Cardiac muscle cell (in vitro differentiated cells and primary cell): ENCODE measurements around the gene CCL5. TPM values are rescaled to one million over a fixed set of nuclear protein-coding genes. Genes with fewer than 3 reads are reported as not detected.

ENCODE experiments used
- DNase-seq, 2 donors: peaks; one replicate each; pipeline versions ENCODE4 v3.0.0 to v3.0.0-alpha.2; 2010 to 2017; ENCODE audit warnings: low read depth in 1 of 2, low spot score in 1 of 2
- H3K27ac ChIP-seq: fragments of 200-600 bp; sonication (generic); 2 replicates; pipeline ENCODE4 v1.5.1; 2016
- H3K27me3 ChIP-seq: fragments of 200-600 bp; sonication (generic); 2 replicates; pipeline ENCODE4 v1.6.0; 2016; ENCODE audit warnings: control low read depth
- H3K36me3 ChIP-seq: fragments of 200-600 bp; sonication (generic); 2 replicates; pipeline ENCODE4 v1.5.1; 2016; ENCODE audit warnings: control low read depth
- H3K4me1 ChIP-seq: fragments of 200-600 bp; sonication (generic); 2 replicates; pipeline ENCODE4 v1.8.1; 2017; ENCODE audit warnings: low read depth, mild to moderate bottlenecking, mixed run types
- H3K4me3 ChIP-seq: fragments of 200-600 bp; sonication (generic); 2 replicates; pipeline ENCODE4 v1.5.1; 2016; ENCODE audit warnings: mild to moderate bottlenecking
- H3K9me3 ChIP-seq: fragments of 200-600 bp; sonication (generic); 2 replicates; pipeline ENCODE4 v1.5.1; 2017; ENCODE audit warnings: low read depth, mild to moderate bottlenecking, control low read depth
- polyA plus RNA-seq: library from polyadenylated mRNA; unstranded; fragments of >200 nt; fragmentation: Nextera tagmentation; extraction: Ambion mirVana; gene quantifications from 2 replicates; pipeline ENCODE4 v1.2.1, GENCODE V29; 2016
- total RNA-seq: library from RNA; depleted of rRNA; stranded (reverse); fragments of >200 nt; gene quantifications from 2 replicates; pipeline ENCODE4 v1.2.3, GENCODE V29; 2016
- TF ChIP-seq, protein P1 (sequence below): IDR thresholded peaks from 2 replicates; pipeline ENCODE4 v1.5.1; 2012; ENCODE audit warnings: low read depth, mild to moderate bottlenecking, low read length

Gene CCL5
- total and polyA plus RNA-seq, 2 experiments from 2014 or later = 0.10 TPM; not detected in 1

DNA sequence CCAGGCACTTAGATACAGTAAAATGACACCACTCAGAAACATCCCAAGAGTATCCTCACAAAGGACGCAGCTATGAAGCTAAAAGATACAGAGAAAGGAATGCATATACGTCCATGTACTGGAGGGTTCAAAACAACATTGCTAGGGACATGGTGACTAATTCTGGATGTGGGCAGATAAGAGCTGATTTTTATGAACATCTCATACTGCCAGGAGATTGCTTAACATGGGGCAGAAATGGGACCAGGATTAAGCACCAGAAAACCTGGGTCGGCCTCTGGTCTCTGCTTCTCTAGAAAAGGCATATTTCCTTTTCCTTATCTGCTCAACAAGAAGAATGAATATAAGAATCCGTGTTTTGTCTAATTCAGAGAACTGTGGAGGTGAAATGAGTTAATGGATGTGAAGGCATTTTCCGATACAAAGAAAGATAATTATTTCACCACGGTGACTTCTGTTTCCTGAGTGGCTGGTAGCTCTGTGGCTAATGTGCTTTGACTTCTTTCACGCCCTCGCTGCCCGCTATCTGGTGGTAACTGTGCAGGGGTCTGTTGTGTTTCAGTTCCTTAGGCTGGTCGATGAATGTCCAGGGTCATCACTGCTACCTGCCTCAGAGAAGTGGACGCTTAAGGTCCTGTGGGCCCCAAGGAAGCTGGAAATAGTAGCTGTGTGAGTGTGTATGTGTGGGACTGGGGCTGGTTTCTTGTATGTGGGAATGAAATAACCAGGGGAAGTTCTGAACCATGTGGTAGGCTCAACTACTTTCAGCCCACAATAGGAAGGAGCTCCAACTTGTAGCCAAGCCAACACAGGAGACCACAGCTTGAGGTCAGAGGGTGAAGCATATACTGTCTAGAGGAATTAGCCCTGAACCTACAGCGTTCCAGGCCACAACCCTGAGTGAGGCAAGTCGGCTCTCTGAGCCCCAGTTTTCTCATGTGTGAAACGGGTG lies 15.8 kb upstream of the CCL5 start:
- H3K27ac ChIP-seq = no peak overlapping the region
- H3K36me3 ChIP-seq = no peaks in the 10 kb centered on the region
- H3K9me3 ChIP-seq = no peaks in the 10 kb centered on the region
- TF ChIP-seq, protein P1, sequence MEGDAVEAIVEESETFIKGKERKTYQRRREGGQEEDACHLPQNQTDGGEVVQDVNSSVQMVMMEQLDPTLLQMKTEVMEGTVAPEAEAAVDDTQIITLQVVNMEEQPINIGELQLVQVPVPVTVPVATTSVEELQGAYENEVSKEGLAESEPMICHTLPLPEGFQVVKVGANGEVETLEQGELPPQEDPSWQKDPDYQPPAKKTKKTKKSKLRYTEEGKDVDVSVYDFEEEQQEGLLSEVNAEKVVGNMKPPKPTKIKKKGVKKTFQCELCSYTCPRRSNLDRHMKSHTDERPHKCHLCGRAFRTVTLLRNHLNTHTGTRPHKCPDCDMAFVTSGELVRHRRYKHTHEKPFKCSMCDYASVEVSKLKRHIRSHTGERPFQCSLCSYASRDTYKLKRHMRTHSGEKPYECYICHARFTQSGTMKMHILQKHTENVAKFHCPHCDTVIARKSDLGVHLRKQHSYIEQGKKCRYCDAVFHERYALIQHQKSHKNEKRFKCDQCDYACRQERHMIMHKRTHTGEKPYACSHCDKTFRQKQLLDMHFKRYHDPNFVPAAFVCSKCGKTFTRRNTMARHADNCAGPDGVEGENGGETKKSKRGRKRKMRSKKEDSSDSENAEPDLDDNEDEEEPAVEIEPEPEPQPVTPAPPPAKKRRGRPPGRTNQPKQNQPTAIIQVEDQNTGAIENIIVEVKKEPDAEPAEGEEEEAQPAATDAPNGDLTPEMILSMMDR = no peak
- H3K4me1 ChIP-seq = no peaks in the 10 kb centered on the region
- no peak overlapping the region for H3K4me3 ChIP-seq
- no peaks in the 10 kb centered on the region for H3K27me3 ChIP-seq
- peak in 1 of 2 donors; percentile 94 for DNase-seq

DNA sequence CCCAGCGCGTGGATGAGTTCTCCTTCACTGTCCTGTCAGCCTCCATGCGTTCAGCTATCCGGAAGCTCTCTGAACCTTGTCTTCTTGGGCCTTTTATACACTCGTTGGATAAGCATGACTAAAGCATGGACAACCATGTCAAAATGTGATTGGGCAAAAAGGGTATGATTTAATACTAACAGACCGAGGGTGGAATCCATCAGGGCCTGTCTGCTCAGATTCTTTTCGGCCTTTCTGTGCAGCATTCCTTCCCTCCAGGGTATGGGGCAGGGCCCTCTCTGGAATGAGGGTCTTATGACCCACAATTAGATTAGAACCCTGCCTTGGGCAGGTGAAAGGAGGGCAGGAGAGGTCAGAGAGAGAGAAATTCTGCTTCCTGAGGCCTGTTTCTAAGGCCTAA lies 14.0 kb upstream of the CCL5 start:
- no peak for DNase-seq
- Histone ChIP-seq H3K27me3 (no peaks in the 10 kb centered on the region), H3K4me3 (no peak overlapping the region), H3K27ac (no peak overlapping the region), H3K9me3 (no peaks in the 10 kb centered on the region), H3K36me3 (no peaks in the 10 kb centered on the region), H3K4me1 (peaks cover 7% of the 10 kb centered on the region)
- TF ChIP-seq, protein P1 = no peak

DNA sequence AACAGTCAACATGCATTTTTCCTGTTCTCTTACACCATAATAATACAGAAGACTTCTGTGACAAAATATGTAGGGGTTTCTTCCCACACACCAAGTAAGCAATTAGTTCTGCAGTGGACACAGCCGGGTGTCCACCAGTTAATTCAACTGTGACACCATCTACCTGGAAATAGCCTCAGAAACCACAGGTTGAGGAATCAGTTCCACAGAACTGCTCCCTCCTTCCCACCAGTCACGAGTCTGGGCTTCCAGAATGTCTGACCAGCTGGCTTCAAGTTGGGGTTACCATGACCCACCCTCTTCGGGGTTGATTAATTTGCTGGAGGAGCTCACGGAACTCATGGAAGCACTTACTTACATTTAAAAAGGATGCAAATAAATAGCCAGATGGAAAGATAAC lies 13.6 kb upstream of the CCL5 start:
- Histone ChIP-seq H3K36me3 (no peaks in the 10 kb centered on the region), H3K27ac (no peak overlapping the region), H3K9me3 (no peaks in the 10 kb centered on the region), H3K27me3 (no peaks in the 10 kb centered on the region), H3K4me1 (peaks cover 7% of the 10 kb centered on the region), H3K4me3 (no peak overlapping the region)
- no peak for DNase-seq
- TF ChIP-seq, protein P1 = no peak

DNA sequence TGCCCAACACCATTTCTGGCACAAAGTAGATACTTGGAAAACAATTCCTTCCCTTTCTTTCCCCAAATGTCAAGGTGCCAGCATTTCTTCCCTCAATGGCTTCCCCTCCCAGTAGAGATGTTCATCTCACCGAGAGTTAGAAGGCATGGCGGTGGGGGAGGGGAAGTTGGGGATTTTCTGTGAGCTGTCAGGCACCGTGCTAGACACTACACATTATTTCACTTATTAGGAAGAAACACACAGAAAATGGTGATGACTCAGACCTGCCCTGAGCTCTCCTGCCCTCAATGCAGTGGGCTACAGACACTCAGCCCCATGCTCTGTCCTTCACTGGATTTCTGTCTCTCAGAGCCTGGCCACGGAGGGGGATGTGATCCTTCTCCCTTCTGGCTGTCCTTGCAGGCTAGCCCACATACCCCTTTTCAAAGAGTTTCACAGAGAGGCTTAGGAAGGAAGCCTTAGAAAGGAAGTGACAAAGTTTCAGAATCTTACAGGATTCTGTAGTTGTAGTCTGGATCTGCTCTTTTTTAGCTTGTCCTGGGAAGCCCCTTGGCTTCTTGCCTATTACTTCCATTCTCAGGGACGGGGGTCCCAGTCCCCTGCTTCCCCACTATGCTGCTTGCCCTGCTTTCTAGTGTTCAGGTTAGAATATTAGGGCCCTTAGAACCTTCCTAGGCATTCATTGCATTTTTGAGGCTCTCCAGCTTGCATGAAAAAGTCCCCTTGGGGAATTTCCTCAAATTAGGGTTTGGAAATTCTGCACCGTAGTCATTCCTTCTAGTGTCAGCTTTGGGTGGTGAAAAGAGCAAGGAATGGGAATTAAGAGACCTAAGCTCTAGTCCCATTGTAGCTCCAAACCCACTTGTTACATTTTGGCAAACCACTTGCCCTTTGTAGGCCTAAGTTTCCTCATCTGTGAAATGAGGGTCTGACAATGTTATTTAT lies 12.2 kb upstream of the CCL5 start:
- Histone ChIP-seq H3K27me3 (no peaks in the 10 kb centered on the region), H3K9me3 (no peaks in the 10 kb centered on the region), H3K4me1 (peaks cover 7% of the 10 kb centered on the region), H3K36me3 (no peaks in the 10 kb centered on the region), H3K27ac (no peak overlapping the region), H3K4me3 (no peak overlapping the region)
- peak in 1 of 2 donors; percentile 81 for DNase-seq
- TF ChIP-seq, protein P1 = no peak

DNA sequence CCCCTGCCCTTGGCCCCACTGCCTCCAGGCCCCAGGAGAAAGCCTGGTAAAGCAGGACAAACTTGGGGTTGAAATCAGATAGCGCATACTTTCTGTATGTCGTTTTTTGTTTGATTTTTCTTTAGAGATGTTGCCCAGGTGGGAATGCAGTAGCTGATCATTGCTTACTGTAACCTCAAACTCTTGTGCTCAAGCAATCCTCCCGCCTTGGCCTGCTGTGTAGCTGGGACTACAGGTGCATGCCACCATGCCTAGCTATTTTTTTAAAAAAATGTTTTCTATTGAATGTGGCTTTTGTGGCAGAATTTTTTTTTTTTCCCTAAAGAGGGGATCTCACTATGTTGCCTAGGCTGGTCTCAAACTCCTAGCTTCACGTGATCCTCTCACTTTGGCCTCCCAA lies 11.1 kb upstream of the CCL5 start:
- TF ChIP-seq, protein P1 = no peak
- H3K36me3 ChIP-seq = no peaks in the 10 kb centered on the region
- DNase-seq = no peak
- H3K27me3 ChIP-seq = no peaks in the 10 kb centered on the region
- H3K9me3 ChIP-seq = no peaks in the 10 kb centered on the region
- no peak overlapping the region for H3K27ac ChIP-seq
- peaks cover 7% of the 10 kb centered on the region for H3K4me1 ChIP-seq
- no peak overlapping the region for H3K4me3 ChIP-seq
